CD8-positive, alpha-beta memory T cell (primary cell): ENCODE data around the gene PRKAR1A. TPM values are rescaled to one million over a fixed set of nuclear protein-coding genes. Genes with fewer than 3 reads are reported as not detected.

ENCODE experiments used
- CTCF ChIA-PET: fragments of 350-600 bp; sonication (Branson Sonifier 250); formaldehyde crosslinking; loops from one replicate; lab custom pipeline; 2021; ENCODE audit warnings: antibody characterized with exemption; lab: Charles Lee
- POLR2A ChIA-PET: fragments of 350-600 bp; sonication (Branson Sonifier 250); formaldehyde crosslinking; loops from one replicate; lab custom pipeline; 2021; ENCODE audit warnings: antibody characterized with exemption; lab: Charles Lee
- DNase-seq, 5 donors: peaks; one replicate each; pipeline versions ENCODE4 v3.0.0 to v3.0.0-alpha.2; 2020 to 2022; ENCODE audit warnings: mixed read lengths in 1 of 5
- H3K27ac ChIP-seq: one replicate; pipeline ENCODE4 v1.7.0; 2013; ENCODE audit warnings: low read depth, mild to moderate bottlenecking, low read length, moderate library complexity
- H3K27me3 ChIP-seq: 2 replicates; pipeline ENCODE4 v1.7.0; 2013; ENCODE audit warnings: low read length, mild to moderate bottlenecking; ENCODE audit not compliant: insufficient read depth, poor library complexity, severe bottlenecking
- H3K36me3 ChIP-seq: 2 replicates; pipeline ENCODE4 v1.7.0; 2013; ENCODE audit warnings: mild to moderate bottlenecking, low read length, moderate library complexity; ENCODE audit not compliant: insufficient read depth
- H3K4me1 ChIP-seq: 2 replicates; pipeline ENCODE4 v1.7.0; 2013; ENCODE audit warnings: mild to moderate bottlenecking, low read length, moderate library complexity; ENCODE audit not compliant: insufficient read depth
- H3K4me3 ChIP-seq: 2 replicates; pipeline ENCODE4 v1.7.0; 2013; ENCODE audit warnings: mild to moderate bottlenecking, low read length
- H3K9me3 ChIP-seq: 2 replicates; pipeline ENCODE4 v1.7.0; 2013; ENCODE audit warnings: mild to moderate bottlenecking, low read length
- H3K27ac Mint-ChIP-seq, 8 donors: one replicate each; pipeline ENCODE4 v1.8.0; 2020 to 2021; ENCODE audit warnings: mixed read lengths in 8 of 8, mild to moderate bottlenecking in 6 of 8, inconsistent platforms in 3 of 8, moderate library complexity in 3 of 8
- H3K27me3 Mint-ChIP-seq, 2 donors: one replicate each; pipeline ENCODE4 v1.8.0; 2020 to 2021; ENCODE audit warnings: mixed read lengths in 2 of 2, mild to moderate bottlenecking in 1 of 2, moderate library complexity in 1 of 2
- H3K36me3 Mint-ChIP-seq, 3 donors: one replicate each; pipeline ENCODE4 v1.8.0; 2020 to 2021; ENCODE audit warnings: mixed read lengths in 3 of 3, inconsistent platforms in 1 of 3, mild to moderate bottlenecking in 1 of 3
- H3K4me1 Mint-ChIP-seq, 3 donors: one replicate each; pipeline ENCODE4 v1.8.0; 2020 to 2021; ENCODE audit warnings: mixed read lengths in 3 of 3, inconsistent platforms in 1 of 3, mild to moderate bottlenecking in 1 of 3
- H3K4me3 Mint-ChIP-seq, 7 donors: one replicate each; pipeline ENCODE4 v1.8.0; 2020 to 2021; ENCODE audit warnings: mixed read lengths in 7 of 7, mild to moderate bottlenecking in 6 of 7, moderate library complexity in 4 of 7, inconsistent platforms in 2 of 7
- H3K9me3 Mint-ChIP-seq, 5 donors: one replicate each; pipeline ENCODE4 v1.8.0; 2020 to 2022; ENCODE audit warnings: mixed read lengths in 5 of 5, mild to moderate bottlenecking in 3 of 5, moderate library complexity in 2 of 5, inconsistent platforms in 1 of 5
- polyA plus RNA-seq: library from polyadenylated mRNA; unstranded; fragments of 300-500 nt; fragmentation: Illumina TruSeq; gene quantifications from one replicate; pipeline ENCODE4 v1.2.3, GENCODE V29; 2021
- total RNA-seq, 2 experiments: library from RNA; stranded (reverse); gene quantifications; one replicate each; pipeline ENCODE4 v1.2.3, GENCODE V29; 2021

Gene PRKAR1A
- total and polyA plus RNA-seq, 3 experiments from 2014 or later = 191 to 203 (median 197) TPM

DNA sequence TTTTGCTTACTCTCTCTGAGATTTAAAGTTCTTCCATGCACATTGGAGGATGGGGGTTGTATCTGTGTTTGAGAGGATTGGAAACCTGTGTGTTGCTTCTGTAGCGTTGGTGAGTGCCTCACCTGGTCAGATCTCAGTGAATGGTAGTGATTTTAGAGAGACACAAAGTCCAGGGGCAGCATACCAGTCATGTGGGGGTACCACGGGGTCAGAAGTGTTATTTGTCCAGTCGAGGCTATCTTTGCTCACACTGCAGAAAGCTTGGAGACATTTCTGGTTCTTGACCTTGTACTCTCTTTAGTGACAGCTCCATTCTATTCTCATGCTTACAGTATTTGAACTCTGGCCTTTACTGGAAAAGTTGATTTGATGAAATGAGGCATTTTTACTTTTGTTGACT, 23.7 kb downstream of the PRKAR1A start:
- H3K27me3 Mint-ChIP-seq = no peaks in the 10 kb centered on the region
- DNase-seq = no peak
- Histone ChIP-seq H3K4me1 (no peaks in the 10 kb centered on the region), H3K36me3 (peaks cover 18% of the 10 kb centered on the region), H3K27me3 (no peaks in the 10 kb centered on the region), H3K27ac (no peak overlapping the region), H3K4me3 (no peak overlapping the region), H3K9me3 (no peaks in the 10 kb centered on the region)
- CTCF ChIA-PET = no interaction called here
- POLR2A ChIA-PET = no interaction called here
- peaks cover 4 to 84% (median 20%) of the 10 kb centered on the region in 3 donors for H3K36me3 Mint-ChIP-seq
- peaks cover 0 to 4% (median 1%) of the 10 kb centered on the region in 3 donors for H3K4me1 Mint-ChIP-seq
- H3K9me3 Mint-ChIP-seq = no peaks in the 10 kb centered on the region
- no peak overlapping the region for H3K4me3 Mint-ChIP-seq
- H3K27ac Mint-ChIP-seq = peak overlapping the region in 2 of 8 donors; percentile 7 to 9

- Histone ChIP-seq H3K27ac (no peak overlapping the region), H3K27me3 (no peaks in the 10 kb centered on the region), H3K9me3 (no peaks in the 10 kb centered on the region), H3K4me1 (no peaks in the 10 kb centered on the region), H3K4me3 (no peak overlapping the region), H3K36me3 (peaks cover 9% of the 10 kb centered on the region)
- peaks cover 8 to 57% (median 12%) of the 10 kb centered on the region in 3 donors for H3K36me3 Mint-ChIP-seq
- CTCF ChIA-PET = no interaction called here
- no peaks in the 10 kb centered on the region for H3K9me3 Mint-ChIP-seq
- no peak for DNase-seq
- no peaks in the 10 kb centered on the region for H3K4me1 Mint-ChIP-seq
- POLR2A ChIA-PET = interaction anchor here (0.7 kb wide), 1 partner anchor 14 kb away, joined by 3 read pairs; no protein-coding TSS in a partner anchor
- H3K27me3 Mint-ChIP-seq = no peaks in the 10 kb centered on the region
- H3K4me3 Mint-ChIP-seq = no peak overlapping the region
- H3K27ac Mint-ChIP-seq = peak overlapping the region in 4 of 8 donors; percentile 16 to 47 (median 38)
Observed at GRCh38 chr17:68539548-68540467, 27.6 kb downstream of the PRKAR1A start.

GRCh38 chr17:68540981-68541380, 28.8 kb downstream of the PRKAR1A start:
- Histone ChIP-seq H3K27me3 (no peaks in the 10 kb centered on the region), H3K4me1 (no peaks in the 10 kb centered on the region), H3K36me3 (peaks cover 4% of the 10 kb centered on the region), H3K9me3 (no peaks in the 10 kb centered on the region), H3K4me3 (no peak overlapping the region), H3K27ac (no peak overlapping the region)
- ChIA-PET CTCF (no interaction called here), POLR2A (no interaction called here)
- Mint-ChIP-seq H3K4me1 (no peaks in the 10 kb centered on the region), H3K9me3 (no peaks in the 10 kb centered on the region), H3K4me3 (no peak overlapping the region), H3K36me3 (peaks cover 6 to 47% (median 8%) of the 10 kb centered on the region in 3 donors), H3K27me3 (no peaks in the 10 kb centered on the region), H3K27ac (no peak overlapping the region)
- no peak for DNase-seq

DNA sequence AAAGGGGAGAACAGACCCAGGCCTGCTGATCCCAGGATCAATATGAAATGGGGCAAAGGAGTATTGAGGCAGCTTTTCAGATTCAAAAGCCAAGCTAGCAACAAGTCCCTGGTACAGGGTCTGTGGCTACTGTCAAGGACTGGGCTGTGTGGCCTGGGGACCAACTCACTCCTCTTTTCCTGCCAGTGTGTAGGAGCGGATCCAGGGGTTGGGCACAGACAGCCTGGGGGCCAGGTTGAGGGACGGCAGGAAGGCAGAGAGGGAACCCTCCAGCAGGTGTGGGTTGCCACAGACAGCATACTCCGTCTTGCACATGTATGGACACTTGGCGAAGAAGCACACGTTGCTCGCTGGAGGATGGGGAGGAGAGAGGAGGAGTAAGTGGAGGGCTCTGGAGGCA, 29.6 kb downstream of the PRKAR1A start:
- Histone ChIP-seq H3K36me3 (no peaks in the 10 kb centered on the region), H3K27ac (no peak overlapping the region), H3K9me3 (no peaks in the 10 kb centered on the region), H3K4me3 (no peak overlapping the region), H3K4me1 (no peaks in the 10 kb centered on the region), H3K27me3 (no peaks in the 10 kb centered on the region)
- peaks cover 0 to 1% (median 0%) of the 10 kb centered on the region in 5 donors for H3K9me3 Mint-ChIP-seq
- no peak overlapping the region for H3K4me3 Mint-ChIP-seq
- peaks cover 5 to 40% (median 8%) of the 10 kb centered on the region in 3 donors for H3K36me3 Mint-ChIP-seq
- H3K27me3 Mint-ChIP-seq = no peaks in the 10 kb centered on the region
- ChIA-PET POLR2A (no interaction called here), CTCF (no interaction called here)
- no peaks in the 10 kb centered on the region for H3K4me1 Mint-ChIP-seq
- no peak for DNase-seq
- H3K27ac Mint-ChIP-seq = peak overlapping the region in 1 of 8 donors; percentile 78

GRCh38 chr17:68542698-68543463, 30.7 kb downstream of the PRKAR1A start:
- Mint-ChIP-seq H3K27me3 (no peaks in the 10 kb centered on the region), H3K4me3 (no peak overlapping the region), H3K9me3 (peaks cover 0 to 3% (median 0%) of the 10 kb centered on the region in 5 donors), H3K36me3 (peaks cover 5 to 32% (median 8%) of the 10 kb centered on the region in 3 donors), H3K4me1 (no peaks in the 10 kb centered on the region), H3K27ac (peak overlapping the region in 1 of 8 donors; percentile 84)
- H3K9me3 ChIP-seq = no peaks in the 10 kb centered on the region
- no peaks in the 10 kb centered on the region for H3K27me3 ChIP-seq
- H3K27ac ChIP-seq = no peak overlapping the region
- H3K36me3 ChIP-seq = no peaks in the 10 kb centered on the region
- ChIA-PET CTCF (no interaction called here), POLR2A (no interaction called here)
- DNase-seq = no peak
- no peaks in the 10 kb centered on the region for H3K4me1 ChIP-seq
- H3K4me3 ChIP-seq = no peak overlapping the region

DNA sequence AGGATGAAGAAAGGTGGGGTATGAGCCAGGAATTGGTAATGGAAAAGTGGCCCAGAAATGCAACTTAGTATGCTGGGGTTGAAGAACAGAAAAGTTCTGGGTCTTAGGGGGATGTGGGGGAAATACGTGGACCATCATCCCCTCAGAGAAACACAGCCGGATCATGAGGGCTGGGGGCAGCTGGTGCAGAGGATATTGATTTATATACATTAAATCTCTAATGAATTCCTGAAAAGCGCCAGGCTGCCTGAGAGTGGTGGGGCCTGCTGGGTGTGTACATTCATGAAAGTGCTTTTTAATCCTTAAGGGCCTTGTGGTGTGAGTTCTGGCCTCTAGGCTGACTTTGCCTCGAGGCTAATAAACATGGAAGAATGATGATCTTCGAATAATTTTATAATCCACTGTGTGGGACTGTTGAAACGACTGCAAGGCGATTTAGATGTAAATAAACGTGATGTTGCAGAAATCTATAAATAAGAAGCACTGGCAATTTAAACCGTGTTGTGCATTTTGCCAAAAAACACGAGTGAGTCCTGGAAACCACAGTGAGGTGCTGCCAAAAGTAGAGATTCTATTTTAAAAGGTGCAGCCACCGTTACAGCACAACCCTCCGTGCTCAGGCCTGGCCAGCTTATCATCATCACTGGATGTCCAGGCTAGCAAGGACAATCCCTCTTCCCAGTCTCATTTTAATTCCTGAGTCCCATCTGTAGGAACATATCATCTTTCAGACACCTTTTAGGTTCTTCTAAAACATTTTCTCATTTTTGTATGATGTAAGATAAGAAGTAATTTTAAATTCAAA, 32.1 kb downstream of the PRKAR1A start:
- no peaks in the 10 kb centered on the region for H3K4me1 Mint-ChIP-seq
- Histone ChIP-seq H3K4me1 (no peaks in the 10 kb centered on the region), H3K27me3 (no peaks in the 10 kb centered on the region), H3K9me3 (no peaks in the 10 kb centered on the region), H3K27ac (no peak overlapping the region), H3K36me3 (no peaks in the 10 kb centered on the region), H3K4me3 (no peak overlapping the region)
- H3K27ac Mint-ChIP-seq = peak overlapping the region in 1 of 8 donors; percentile 17
- no peaks in the 10 kb centered on the region for H3K27me3 Mint-ChIP-seq
- H3K4me3 Mint-ChIP-seq = no peak overlapping the region
- POLR2A ChIA-PET = no interaction called here
- CTCF ChIA-PET = no interaction called here
- peaks cover 4 to 18% (median 8%) of the 10 kb centered on the region in 3 donors for H3K36me3 Mint-ChIP-seq
- no peak for DNase-seq
- H3K9me3 Mint-ChIP-seq = peaks cover 0 to 3% (median 0%) of the 10 kb centered on the region in 5 donors

DNA sequence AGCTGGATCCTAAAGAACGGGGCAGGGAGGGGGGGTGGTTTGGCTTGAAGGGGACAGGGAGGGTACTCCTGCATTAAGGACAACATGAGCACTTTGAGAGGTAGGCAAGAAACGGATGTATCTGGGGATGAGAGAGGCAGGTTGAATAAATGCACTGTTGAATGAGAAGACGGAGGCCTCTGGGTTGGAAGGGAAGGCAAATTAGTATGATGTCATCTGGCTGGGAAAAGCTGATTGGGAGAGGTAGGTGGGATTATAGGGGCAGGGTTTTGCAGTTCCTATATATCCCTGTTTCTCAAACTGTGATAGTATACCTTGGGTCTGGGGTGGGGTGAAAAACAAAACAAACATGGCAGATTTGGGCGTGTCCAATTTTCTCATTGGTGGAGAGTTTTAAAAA, 44.3 kb downstream of the PRKAR1A start:
- H3K9me3 Mint-ChIP-seq = no peaks in the 10 kb centered on the region
- no peak for DNase-seq
- Histone ChIP-seq H3K4me1 (no peaks in the 10 kb centered on the region), H3K4me3 (no peak overlapping the region), H3K27me3 (no peaks in the 10 kb centered on the region), H3K27ac (no peak overlapping the region), H3K36me3 (no peaks in the 10 kb centered on the region), H3K9me3 (no peaks in the 10 kb centered on the region)
- ChIA-PET CTCF (no interaction called here), POLR2A (no interaction called here)
- H3K36me3 Mint-ChIP-seq = peaks cover 0 to 9% (median 2%) of the 10 kb centered on the region in 3 donors
- no peak overlapping the region for H3K4me3 Mint-ChIP-seq
- H3K27me3 Mint-ChIP-seq = peaks cover 0 to 3% of the 10 kb centered on the region in 2 donors
- H3K4me1 Mint-ChIP-seq = no peaks in the 10 kb centered on the region
- H3K27ac Mint-ChIP-seq = no peak overlapping the region
